MM.1S (cell line): Measurements from ENCODE around the gene ARHGAP44.

Experiments
- CTCF ChIP-seq: fragments of 300-600 bp; sonication (generic); IDR thresholded peaks from 2 replicates; pipeline ENCODE4 v1.5.1; 2016; ENCODE audit warnings: antibody characterized with exemption, low read length, mixed read lengths
- EZH2 ChIP-seq: fragments of 300-600 bp; sonication (generic); optimal IDR thresholded peaks from 2 replicates; pipeline ENCODE3; 2017; ENCODE audit warnings: low read depth, mild to moderate bottlenecking, antibody characterized with exemption, low read length, mixed read lengths

DNA sequence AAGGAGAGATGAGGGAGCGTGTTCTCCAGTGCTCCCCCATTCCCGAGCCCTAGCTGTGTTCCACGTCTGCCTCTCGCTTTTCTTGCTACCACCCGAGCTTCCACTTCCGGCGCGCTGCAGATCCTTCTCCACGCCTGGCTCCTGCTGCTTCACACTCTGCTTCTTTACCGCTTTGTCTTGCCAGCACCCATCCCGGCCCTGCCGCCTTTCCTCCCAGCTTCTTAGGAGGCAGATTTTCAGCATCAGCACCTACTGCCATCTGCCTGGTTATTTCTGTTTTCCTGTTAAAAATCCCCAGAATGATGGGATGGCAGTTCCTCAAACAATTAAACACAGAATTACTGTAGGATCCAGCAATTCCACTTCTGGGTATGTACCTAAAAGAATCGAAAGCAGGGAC is 163.9 kb downstream of the ARHGAP44 start:
- TF ChIP-seq CTCF (no peak), EZH2 (no peak)
